ENCODE results near the gene CTBS. TPM values are rescaled to one million over a fixed set of nuclear protein-coding genes. Genes with fewer than 3 reads are reported as not detected.
"Not testable (repeated sequence)": the region's sequence is repeated elsewhere in the genome, so short reads cannot be mapped to it uniquely, and the experiment has no call there.

The CTBS gene
- total RNA-seq, 2 experiments from 2014 or later, result 19.4 to 20.0 TPM

GRCh38 chr1:84598846-84599741 lies 24.9 kb upstream of the CTBS start:
- CTCF ChIA-PET, result no interaction called here
- intact Hi-C loops (cut with DNase I, micrococcal nuclease), result no loop called here
- H3K9me3 Mint-ChIP-seq, result no peaks in the 10 kb centered on the region
- no peaks in the 10 kb centered on the region for H3K36me3 Mint-ChIP-seq (ENCODE audit: low read depth)
- no peak for DNase-seq
- Histone ChIP-seq H3K27me3 (ENCODE audit: control insufficient read depth in 1 of 2, insufficient read depth in 2 of 2, low read length in 2 of 2) (no peaks in the 10 kb centered on the region), H3K9me3 (ENCODE audit: control insufficient read depth in 1 of 2, insufficient read depth in 1 of 2, low read length in 2 of 2) (peaks cover 2 to 3% of the 10 kb centered on the region in 2 experiments), H3K4me1 (ENCODE audit: insufficient read depth, low read length) (no peaks in the 10 kb centered on the region), H3K4me3 (ENCODE audit: low read length) (no peak overlapping the region), H3K36me3 (ENCODE audit: insufficient read depth, low read length) (no peaks in the 10 kb centered on the region), H3K27ac (ENCODE audit: low read depth in 1 of 2, low read length in 2 of 2) (no peak overlapping the region)
- no peaks in the 10 kb centered on the region for H3K27me3 Mint-ChIP-seq
- no peak for TF ChIP-seq CTCF (IDR thresholded peaks at IDR 0.05)
- H3K4me1 Mint-ChIP-seq (ENCODE audit: low read depth), result no peaks in the 10 kb centered on the region
- H3K27ac Mint-ChIP-seq, result no peak overlapping the region
- POLR2A ChIA-PET, result no interaction called here
- H3K4me3 Mint-ChIP-seq, result no peak overlapping the region
- no peak for ATAC-seq (ENCODE audit: poor library complexity)

- intact Hi-C loops (cut with DNase I, micrococcal nuclease), result no loop called here
- Mint-ChIP-seq H3K27ac (no peak overlapping the region), H3K4me1 (ENCODE audit: low read depth) (no peaks in the 10 kb centered on the region), H3K9me3 (no peaks in the 10 kb centered on the region), H3K36me3 (ENCODE audit: low read depth) (no peaks in the 10 kb centered on the region), H3K4me3 (no peak overlapping the region), H3K27me3 (no peaks in the 10 kb centered on the region)
- H3K36me3 ChIP-seq (ENCODE audit: insufficient read depth, low read length), result no peaks in the 10 kb centered on the region
- ChIA-PET CTCF (no interaction called here), POLR2A (no interaction called here)
- ATAC-seq (ENCODE audit: poor library complexity) (no peak), DNase-seq (no peak)
- H3K4me1 ChIP-seq (ENCODE audit: insufficient read depth, low read length), result no peaks in the 10 kb centered on the region
- H3K9me3 ChIP-seq (ENCODE audit: control insufficient read depth in 1 of 2, insufficient read depth in 1 of 2, low read length in 2 of 2), result no peaks in the 10 kb centered on the region
- no peak for TF ChIP-seq CTCF (IDR thresholded peaks at IDR 0.05)
- no peak overlapping the region for H3K27ac ChIP-seq (ENCODE audit: low read depth in 1 of 2, low read length in 2 of 2)
- no peaks in the 10 kb centered on the region for H3K27me3 ChIP-seq (ENCODE audit: control insufficient read depth in 1 of 2, insufficient read depth in 2 of 2, low read length in 2 of 2)
- no peak overlapping the region for H3K4me3 ChIP-seq (ENCODE audit: low read length)
Observed at GRCh38 chr1:84598418-84598817, 24.2 kb upstream of the CTBS start.

- ChIA-PET CTCF (no interaction called here), POLR2A (no interaction called here)
- DNase-seq (no peak), ATAC-seq (ENCODE audit: poor library complexity) (no peak)
- H3K4me1 ChIP-seq (ENCODE audit: insufficient read depth, low read length), result no peaks in the 10 kb centered on the region
- no peak overlapping the region for H3K4me3 ChIP-seq (ENCODE audit: low read length)
- intact Hi-C loops (cut with DNase I, micrococcal nuclease), result no loop called here
- no peaks in the 10 kb centered on the region for H3K36me3 ChIP-seq (ENCODE audit: insufficient read depth, low read length)
- no peaks in the 10 kb centered on the region for H3K4me1 Mint-ChIP-seq (ENCODE audit: low read depth)
- H3K4me3 Mint-ChIP-seq, result no peak overlapping the region
- no peak overlapping the region for H3K27ac Mint-ChIP-seq
- H3K27me3 Mint-ChIP-seq, result no peaks in the 10 kb centered on the region
- H3K9me3 Mint-ChIP-seq, result no peaks in the 10 kb centered on the region
- no peak for TF ChIP-seq CTCF (IDR thresholded peaks at IDR 0.05)
- no peaks in the 10 kb centered on the region for H3K27me3 ChIP-seq (ENCODE audit: control insufficient read depth in 1 of 2, insufficient read depth in 2 of 2, low read length in 2 of 2)
- no peaks in the 10 kb centered on the region for H3K9me3 ChIP-seq (ENCODE audit: control insufficient read depth in 1 of 2, insufficient read depth in 1 of 2, low read length in 2 of 2)
- no peaks in the 10 kb centered on the region for H3K36me3 Mint-ChIP-seq (ENCODE audit: low read depth)
- H3K27ac ChIP-seq (ENCODE audit: low read depth in 1 of 2, low read length in 2 of 2), result no peak overlapping the region
Observed at GRCh38 chr1:84597011-84597410, 22.8 kb upstream of the CTBS start.

GRCh38 chr1:84594959-84595358 lies 20.7 kb upstream of the CTBS start:
- not testable (repeated sequence) for ATAC-seq (ENCODE audit: poor library complexity)
- CTCF ChIA-PET, result interaction anchor here (1.1 kb wide), 1 partner anchor 146 kb away, joined by 3 read pairs; no protein-coding TSS in a partner anchor

More at GRCh38 chr1:84594959-84595358, 20.7 kb upstream of the CTBS start:
- H3K4me1 Mint-ChIP-seq (ENCODE audit: low read depth); H3K27ac Mint-ChIP-seq; DNase-seq; H3K9me3 Mint-ChIP-seq; H3K4me1 ChIP-seq (ENCODE audit: insufficient read depth, low read length); H3K4me3 Mint-ChIP-seq; H3K27me3 ChIP-seq (ENCODE audit: control insufficient read depth in 1 of 2, insufficient read depth in 2 of 2, low read length in 2 of 2); H3K9me3 ChIP-seq (ENCODE audit: control insufficient read depth in 1 of 2, insufficient read depth in 1 of 2, low read length in 2 of 2); H3K36me3 Mint-ChIP-seq (ENCODE audit: low read depth); POLR2A ChIA-PET; H3K4me3 ChIP-seq (ENCODE audit: low read length); intact Hi-C loops (cut with DNase I, micrococcal nuclease); H3K27me3 Mint-ChIP-seq; H3K27ac ChIP-seq (ENCODE audit: low read depth in 1 of 2, low read length in 2 of 2); H3K36me3 ChIP-seq (ENCODE audit: insufficient read depth, low read length): not testable (repeated sequence)
